Left hindlimb (tissue), 1 donor: ENCODE data around the gene AP3S2.
"Not testable (repeated sequence)": the region's sequence is repeated elsewhere in the genome, so short reads cannot be mapped to it uniquely, and the experiment has no call there.

Source experiments
- DNase-seq: peaks from one replicate; pipeline ENCODE4 v3.0.0-alpha.2; 2018

Gene AP3S2

DNA sequence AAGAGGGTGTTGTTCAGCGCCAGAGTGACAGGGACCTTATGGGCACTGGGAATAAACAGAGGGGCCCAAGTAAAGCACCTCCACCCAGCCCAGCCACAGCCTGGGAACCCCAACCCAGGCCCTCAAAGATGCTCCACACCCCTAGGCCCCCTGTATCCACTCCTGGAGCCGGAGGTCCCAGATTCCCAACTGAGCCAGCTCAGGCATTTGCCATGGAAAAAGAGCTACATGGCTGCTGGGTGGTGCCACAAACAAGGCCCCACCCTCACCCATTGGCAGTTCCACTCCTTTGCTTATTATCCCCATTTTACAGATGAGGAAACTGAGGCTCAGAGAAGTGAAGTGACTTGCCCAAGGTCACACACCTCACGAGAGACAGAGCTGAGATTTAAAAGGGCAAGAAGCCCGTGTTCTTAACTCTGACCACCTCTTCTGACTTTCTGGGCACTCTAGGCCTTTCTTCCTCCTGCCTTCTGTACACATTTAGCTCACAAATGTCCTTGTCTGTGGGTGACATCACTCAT, 96.1 kb downstream of the AP3S2 start:
- DNase-seq, result no peak

DNA sequence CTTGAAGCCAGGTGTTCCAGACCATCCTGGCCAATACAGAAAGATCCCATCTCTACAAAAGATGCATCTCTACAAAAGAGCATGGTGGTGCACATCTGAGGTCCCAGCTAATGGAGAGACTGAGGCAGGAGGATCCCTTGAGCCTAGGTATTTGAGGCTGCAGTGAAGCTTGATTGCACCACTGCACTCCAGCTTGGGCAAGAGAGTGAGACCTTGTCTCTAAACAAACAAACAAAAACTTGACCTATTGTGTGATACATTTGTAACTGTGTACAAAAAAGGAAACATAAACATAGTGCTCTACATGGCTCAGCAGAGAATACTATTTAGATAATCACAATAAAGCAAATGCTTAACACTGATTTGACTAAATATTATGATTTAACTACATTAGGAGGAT, 97.8 kb downstream of the AP3S2 start:
- DNase-seq, result no peak

DNA sequence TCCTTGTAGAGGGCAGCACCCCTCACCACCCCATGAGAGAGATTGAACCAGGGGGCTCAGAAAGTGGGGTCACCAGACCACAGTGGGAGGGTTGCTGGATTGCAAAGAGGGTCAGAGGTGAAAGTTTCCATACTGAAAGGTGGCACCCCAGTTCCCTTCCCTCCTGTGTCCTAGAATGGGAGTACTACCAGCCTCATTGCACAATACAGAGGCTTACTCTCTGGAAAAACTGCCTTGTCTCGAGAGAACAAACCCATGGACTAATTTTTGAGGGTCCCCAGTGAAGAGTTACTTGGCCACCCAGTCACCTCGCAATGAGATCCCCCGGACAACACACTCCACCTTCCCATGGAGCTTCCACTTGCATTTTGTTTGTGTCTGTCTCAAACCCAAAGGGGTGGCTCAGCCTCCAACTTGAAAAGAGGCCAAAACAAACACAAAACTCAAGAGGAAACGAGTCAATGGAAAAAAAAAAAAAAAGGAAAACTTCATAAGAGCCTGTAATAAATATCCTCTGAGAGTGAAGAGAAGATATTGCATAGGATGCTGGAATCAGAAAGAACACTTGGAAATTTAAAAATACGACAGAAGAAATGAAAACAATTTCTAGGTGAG, 99.1 kb downstream of the AP3S2 start:
- DNase-seq, result no peak

DNA sequence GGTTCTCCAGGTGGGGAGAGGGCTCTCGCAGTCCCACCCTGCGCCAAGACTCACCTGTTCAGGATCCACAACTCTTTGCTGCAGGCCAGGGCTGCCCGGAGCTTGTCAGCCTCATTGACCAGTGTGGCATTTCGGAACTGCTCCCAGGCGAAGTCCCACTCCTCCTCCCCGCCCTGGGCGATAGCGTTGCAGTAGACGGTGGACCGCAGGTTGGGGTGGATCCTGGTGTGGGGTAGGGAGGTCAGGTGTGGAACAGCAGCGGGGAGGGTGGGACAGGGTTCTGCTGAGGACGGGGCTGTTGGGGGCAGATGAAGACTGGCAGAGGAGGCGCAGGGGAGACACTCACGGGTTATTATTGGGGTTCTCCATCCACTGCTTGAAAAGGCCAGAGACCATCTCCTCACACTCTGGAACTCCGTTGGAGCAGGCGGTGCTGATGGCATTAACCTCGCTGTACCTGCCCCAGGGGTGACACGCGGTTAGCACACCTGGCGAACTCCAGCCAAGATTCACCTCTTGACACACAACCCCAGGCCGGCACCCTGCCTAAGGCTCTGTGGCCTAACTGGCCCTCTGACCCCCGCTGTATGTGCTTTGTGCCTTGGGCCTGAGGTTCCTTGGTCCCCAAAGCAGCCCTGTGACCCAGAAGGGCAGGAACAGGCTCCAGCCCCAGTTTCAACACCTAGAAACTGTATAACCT, 101.5 kb downstream of the AP3S2 start:
- DNase-seq, result peak; percentile 20

DNA sequence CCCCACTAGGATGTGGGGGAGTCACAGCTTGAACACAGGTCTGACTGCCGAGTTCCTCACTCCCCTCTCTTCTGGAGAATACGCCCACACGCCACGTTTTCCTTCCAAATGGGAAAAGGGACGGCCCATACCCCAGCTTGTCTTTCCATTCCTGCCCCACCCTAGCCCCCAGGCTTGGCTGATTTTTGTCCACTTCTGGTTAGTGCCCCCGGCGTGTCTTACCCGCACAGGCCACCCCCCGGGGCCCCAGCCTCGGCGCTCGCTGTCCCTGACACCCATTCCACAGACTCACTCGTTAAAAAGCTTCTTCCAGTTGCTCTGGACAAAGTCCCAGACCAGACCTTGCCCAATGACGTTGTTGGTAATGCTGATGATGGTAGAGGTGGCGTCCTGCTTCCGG, 103.1 kb downstream of the AP3S2 start:
- DNase-seq, result peak; percentile 13

DNA sequence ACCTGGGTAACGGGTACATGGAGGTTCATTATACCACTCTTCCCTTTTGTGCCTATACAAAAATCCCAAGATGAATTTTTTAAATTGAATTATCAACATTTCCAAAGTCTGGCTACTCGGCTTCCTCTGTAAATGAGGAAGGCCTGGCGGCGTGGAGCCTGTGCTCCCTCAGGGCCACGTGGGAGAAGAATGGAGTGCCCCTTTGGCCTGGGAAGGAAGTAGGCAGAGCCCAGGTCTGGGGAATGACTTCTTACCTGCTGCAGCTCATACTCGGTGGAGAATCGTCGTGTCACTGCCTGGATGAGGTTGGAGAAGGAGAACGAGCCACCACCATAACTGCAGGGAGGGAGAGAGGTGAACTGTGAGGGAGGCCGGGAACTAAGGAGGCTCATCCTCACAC, 103.6 kb downstream of the AP3S2 start:
- no peak for DNase-seq

DNA sequence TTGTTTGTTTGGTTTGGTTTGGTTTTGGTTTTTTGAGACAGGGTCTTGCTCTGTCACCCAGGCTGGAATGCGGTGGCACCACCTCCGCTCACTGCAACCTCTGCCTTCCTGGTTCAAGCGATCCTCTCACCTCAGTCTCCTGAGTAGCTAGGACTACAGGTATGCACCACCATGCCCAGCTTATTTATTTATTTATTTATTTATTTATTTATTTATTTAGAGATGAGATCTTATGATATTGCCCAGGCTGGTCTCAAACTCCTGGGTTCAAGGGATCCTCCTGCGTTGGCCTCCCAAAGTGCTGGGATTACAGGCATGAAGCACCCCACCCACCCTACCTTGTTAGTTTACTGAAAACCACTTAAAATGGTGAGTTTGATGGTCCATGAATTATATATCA, 105.2 kb downstream of the AP3S2 start:
- not testable (repeated sequence) for DNase-seq

DNA sequence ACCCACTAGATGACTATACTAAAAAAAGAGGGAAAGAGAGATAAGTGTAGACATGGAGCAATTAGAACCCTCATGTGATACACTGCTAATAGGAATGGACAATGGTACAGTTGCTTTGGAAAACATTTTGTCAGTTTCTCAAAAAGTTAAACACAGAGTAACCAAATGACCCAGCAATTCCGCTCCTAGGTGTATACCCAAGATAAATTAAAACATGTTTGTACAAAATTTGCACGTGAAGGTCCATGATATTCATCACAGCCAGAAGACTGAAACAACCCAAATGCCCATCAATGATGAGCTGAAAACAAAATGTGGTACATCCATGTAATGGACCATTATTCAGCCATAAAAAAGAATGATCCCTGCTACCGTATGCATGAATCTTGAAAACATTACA, 105.8 kb downstream of the AP3S2 start:
- no peak for DNase-seq

DNA sequence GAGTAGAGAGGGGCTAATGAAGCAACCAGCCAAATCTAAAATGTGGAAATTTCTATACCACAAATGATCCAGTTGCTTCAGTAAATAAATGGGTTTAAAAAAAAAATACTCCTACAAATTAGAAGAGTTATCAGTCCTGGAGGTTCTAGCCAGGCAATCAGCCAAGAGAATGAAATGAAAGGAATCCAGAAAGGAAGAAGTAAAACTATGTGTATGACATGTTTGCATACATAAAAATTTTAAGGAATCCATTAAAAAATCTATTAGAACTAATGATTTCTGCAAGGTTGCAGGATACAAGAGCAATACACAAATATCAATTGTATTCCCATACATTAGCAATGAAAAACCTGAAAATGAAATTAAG, 108.0 kb downstream of the AP3S2 start:
- DNase-seq, result no peak

DNA sequence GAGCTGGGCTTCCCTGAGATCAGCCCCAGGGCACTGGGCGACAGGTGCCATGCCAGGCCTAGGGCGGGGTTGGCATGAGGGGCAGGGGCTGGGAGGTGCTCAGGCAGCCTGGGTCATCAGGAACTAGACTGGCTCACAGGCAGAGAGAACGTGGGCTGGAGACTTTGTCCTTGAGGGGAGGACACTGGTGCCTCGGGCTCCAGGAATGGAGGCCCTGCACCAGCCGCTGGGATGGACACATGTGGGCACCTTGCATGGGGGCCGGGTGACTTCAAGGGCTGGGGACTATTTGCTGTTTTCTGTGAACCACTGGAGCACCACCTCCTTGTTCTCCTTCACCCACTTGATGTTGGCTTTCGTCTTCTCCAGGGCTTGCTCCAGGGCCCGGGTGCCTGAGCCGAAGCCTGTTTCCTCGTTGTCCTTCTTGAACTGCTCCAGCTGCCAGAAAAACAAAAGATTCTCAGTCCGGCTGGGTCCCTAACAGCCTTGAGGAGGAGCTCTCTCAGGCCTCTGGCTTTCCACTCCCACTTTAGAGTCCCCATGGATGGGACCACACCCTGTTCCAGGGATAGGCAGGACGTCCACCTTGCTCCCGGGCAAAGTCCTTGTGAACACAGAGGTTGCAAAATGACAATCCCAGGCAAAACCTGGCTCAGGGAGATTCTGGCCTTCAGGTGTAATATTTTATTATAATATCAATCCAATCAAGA, 108.6 kb downstream of the AP3S2 start:
- DNase-seq, result no peak

DNA sequence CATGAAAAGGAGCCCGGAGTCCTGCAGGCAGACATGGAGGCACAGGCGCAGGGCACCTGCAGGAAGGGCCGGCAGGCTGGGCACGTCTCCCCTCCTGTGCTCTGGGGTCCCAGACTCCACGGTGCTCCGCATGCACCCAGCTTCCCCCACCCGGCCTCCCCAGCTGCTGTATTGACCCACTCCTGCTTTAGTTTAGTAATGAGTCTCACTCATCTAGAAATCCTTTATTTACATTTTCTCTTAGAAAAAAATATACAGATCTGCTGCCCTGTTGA, 109.2 kb downstream of the AP3S2 start:
- no peak for DNase-seq

DNA sequence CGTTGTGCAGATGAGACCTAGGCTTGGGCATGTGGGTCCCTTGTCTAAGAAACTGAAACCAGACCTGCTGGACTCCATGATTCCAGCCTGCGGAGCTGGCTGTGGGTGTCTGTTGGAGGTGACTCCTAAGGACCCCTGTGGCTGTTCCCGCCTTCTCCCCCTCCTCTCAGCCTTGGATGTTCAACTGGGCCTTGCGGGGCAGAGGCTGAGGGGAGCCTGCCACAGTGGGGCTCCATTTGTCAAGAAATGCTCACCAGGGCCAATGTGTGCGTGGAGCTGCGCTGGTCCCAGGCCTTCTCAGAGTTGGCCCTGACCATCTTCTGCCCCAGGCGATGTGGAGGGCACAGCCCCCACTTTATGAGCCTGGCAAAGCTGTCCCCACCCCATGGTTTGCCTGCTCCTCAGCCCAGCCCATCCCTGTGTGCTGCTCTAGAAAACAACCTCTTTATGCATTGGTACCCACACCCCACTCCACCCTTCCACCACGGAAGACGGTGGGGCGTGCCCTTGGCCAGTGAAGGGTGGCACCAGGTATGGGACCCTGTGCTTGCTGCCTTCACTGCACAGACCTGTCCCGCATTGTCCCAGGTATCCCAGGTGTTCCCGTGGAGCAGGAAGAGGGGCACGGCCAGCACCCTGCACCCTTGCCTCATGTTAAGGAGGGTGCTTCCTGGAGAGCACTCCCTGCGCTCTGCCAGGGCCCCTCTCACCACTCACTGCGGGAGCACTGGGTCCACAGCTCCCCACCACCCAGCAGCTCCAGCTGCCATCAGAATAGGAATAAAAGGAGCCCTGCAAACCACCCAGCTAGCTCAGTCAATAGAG, 109.7 kb downstream of the AP3S2 start:
- no peak for DNase-seq

DNA sequence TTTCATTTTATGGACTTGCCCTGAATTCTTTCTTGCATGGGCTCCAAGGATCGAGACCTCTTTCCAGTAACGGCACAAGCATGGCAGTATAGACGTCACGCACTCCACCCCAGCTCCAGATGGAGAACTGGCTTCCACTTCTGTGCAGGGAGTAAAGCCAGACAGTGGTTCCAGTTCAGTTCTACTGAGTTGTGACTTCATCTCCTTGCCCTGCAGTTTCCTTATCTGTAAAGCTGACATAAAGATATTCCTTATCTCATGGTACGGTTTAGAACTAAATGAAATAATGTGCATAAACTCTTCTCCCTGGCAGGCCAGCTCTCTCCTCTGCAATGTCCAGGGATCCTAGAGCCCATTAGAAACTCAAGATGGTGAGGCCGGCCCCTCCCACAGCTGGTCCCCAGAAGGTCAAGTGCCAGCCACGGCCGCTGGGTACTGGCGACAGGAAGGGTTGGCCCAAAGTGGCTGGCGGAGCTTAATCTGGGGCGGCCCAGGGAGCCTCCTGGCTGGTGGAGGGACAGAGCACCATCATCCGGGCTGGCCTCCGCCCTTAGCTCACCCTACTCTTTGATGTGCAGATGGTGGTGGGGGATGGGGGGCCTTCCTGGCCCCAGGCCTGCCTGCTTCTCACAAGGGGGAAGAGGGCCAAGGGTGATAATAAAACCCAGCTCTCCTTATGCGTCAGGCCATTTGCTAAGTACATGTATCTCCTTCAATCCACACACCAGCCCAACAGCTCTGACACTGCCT, 110.5 kb downstream of the AP3S2 start:
- DNase-seq, result no peak

DNA sequence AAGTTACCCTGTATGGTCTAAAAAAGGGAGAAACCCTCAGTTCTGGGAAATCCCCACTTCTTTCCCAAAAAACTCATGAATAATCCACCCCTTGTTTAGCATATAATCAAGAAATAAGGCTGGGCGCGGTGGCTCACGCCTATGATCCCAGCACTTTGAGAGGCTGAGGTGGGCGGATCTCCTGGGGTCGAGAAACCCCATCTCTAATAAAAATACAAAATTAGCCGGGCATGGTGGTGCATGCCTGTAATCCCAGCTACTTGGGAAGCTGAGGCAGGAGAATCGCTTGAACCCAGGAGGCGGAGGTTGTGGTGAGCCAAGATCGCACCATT, 111.2 kb downstream of the AP3S2 start:
- DNase-seq, result not testable (repeated sequence)

DNA sequence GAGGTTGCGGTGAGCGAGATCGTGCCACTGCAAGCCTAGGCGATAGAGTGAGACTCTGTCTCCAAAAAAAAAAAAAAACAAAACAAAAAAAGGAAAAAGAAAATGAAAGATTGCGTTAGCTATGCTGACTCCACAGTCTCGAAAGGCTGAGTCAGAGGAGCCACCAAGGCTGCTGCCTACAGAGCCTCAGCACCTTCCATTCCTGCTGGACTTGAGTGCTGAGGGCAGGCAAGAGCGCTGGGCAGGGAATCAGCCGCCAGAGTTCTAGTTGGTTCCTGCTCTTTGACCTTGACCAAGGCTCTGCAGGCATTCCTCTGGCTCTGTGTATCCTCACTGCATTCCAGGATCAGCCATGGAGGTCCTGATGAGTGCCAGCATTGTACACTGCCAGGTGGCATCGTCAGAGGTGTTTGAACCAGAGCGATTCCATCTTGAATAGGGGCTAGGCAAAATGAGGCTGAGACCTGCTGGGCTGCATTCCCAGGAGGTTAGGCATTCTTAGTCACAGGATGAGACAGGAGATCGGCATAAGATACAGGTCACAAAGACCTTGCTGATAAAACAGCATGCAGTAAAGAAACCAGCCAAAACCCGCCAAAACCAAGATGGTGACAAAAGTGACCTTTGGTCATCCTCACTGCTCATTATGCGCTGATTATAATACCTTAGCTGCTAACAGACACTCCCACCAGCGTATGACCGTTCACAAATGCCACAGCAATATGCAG, 111.7 kb downstream of the AP3S2 start:
- no peak for DNase-seq

DNA sequence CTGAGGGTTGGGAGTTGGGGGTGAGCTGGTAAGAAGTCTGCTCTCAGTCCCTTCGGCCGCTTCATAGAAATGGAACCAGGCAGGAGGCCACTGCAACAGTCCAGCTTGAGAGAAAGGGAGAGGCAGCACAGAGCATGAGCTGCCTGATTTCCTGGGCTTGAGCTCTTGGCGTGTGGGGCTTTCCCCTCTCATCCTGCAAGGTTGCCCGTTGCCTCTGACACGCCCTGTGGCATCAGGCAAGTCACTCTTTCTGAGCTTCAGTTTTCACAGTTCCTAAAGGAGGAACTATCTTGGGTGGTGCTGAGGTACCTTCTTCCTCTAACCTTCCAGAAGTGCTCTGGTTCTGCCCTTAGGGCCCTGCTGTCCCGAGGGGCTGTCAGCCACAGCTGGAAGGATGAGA, 112.7 kb downstream of the AP3S2 start:
- DNase-seq, result no peak

DNA sequence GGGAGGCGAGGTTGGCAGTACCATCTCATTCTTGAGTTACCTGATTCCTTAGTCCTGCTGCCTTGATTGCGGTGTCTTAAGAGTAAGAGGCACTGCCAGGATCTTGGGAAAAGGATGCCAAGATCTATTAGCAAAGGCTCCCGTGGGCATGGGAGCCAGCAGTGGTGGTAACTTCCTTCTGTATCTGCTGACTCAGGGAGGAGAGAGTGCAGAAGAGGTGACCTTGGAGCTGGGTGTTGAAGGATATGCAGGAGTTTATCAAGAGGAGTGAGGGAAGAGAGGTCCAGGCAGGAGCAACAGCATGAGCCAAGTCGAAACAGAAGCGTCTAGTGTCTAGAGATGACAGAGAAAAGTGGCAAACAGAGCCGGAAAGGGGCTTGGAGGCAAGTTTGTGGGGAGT, 113.2 kb downstream of the AP3S2 start:
- DNase-seq, result no peak
